Left ventricle myocardium superior (tissue), 1 donor: Measurements from ENCODE around the gene MYCN. TPM values are rescaled to one million over a fixed set of nuclear protein-coding genes. Genes with fewer than 3 reads are reported as not detected.

ENCODE experiments used
- ATAC-seq: fragments of 200-7000 bp; cut with Tn5 transposase; one replicate; pipeline ENCODE4 v1.9.1; 2020; ENCODE audit warnings: mild to moderate bottlenecking, moderate library complexity
- DNase-seq: peaks from one replicate; pipeline ENCODE4 v3.0.0-alpha.2; 2020
- intact Hi-C: fragments of 100-400 bp; cut with micrococcal nuclease; formaldehyde crosslinking; loops from one replicate; pipeline ENCODE4 v1.11.0; 2022
- total RNA-seq: library from RNA; stranded (reverse); fragmentation: NEBNext Ultra II Directional; extraction: Animal tissue kit (Norgen Biotek cat#: 25700); gene quantifications from one replicate; pipeline ENCODE4 v1.2.1, GENCODE V29; 2021
- donor health status: DM: no; HTN: yes; CAD: no; lungs with severe emphysema.

Gene MYCN
- total RNA-seq, 1 donor from 2014 or later, result 0.45 TPM

DNA sequence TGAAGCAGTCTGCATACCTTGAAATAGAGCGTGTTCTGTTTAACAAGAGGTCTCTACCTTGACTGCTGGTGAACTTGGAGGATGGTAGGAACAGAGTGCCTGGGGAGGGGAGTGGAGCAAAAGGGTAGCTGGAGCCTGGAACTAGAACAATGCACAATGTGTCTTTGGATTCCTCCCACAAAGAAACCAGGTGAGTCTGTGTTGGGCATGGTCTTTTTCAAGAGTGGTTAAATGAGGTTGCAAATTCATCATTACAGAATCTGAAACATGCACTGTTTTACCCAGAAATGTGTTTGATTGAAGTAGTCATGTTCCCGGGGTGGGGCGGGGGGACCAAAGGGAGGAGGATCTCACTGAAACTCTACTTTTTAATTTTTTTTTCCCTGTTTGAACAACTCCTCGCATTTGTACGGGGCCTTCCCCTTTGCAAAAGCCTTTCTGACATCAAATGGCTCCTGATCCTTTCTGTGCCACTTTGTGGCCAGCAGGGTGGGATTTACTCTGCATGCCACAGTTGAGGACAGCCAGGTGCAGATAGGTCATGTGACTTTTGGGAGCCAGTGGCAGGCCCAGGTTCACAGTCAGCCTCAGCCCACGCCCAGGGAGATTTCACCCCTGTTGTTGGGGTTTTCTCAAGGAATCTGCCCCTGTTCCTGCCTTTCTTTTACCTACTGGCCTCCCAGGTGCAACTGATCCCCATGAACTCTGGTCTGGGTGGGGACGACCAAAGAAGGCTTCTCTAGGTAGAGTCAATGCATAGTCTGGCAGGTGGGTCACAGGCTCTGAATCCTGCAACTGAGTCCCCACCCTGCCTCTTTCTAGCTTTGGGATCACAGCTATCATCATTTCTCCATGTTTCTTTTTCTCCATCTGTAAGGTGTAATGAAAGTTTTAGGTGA is 28.2 kb downstream of the MYCN start:
- intact Hi-C loops, result no loop called here
- DNase-seq (no peak), ATAC-seq (no peak)

DNA sequence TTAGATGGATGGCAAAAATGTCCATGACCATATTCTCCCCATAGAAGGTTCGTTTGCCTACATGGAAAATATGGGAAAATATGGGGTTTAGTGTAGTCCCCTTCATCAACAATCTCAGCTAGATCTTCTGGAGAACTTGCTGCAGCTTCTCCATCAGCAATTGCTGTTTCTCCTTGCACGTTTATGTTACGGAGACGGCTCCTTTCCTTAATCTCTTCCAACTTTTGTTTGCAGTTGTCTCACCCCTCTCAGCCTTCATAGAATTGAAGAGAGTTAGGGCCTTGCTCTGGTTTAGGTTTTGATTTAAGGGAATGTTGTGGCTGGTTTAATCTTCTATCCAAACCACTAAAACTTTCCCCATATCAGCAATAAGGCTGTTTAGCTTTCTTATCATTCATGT is 28.9 kb downstream of the MYCN start:
- intact Hi-C loops, result no loop called here
- ATAC-seq (no peak), DNase-seq (no peak)

DNA sequence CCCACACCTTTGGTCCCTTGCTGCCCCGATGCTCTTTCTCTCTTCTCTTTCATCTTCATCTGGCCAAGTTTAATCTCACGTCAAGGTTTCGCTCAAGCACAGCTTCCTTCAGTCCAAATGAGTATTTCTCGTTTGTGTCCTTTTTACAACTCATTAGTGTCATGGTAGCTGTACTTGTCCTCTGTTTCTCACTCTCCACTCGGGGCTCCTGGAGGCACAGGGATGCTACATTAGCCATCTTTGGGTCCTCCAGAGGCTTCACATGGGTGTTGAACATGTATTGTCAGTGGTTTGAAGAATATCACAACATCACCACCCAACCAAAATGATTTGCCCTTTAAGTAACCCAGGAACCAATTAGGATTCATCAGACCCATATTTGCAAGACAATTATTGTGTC is 30.4 kb downstream of the MYCN start:
- ATAC-seq (no peak), DNase-seq (no peak)
- intact Hi-C loops, result no loop called here

DNA sequence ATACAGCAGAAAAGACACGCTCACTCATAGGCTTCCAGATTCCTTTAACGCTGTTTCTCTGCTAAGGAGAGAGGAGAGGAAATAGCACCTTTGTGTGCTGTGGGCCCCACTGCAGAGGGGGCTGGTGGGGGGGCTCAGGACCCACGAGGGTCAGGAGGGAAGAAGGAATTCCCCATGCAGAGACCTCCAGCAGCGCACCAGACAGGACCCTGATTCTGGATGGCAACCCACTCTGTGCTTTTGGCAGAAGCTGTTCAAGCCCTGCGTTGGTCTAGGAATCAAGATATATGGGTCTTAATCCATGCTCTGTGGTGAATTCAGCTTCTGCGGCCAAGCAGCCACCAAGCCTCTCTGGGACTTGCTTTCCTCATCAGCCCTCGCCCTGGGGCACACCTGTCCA is 31.0 kb downstream of the MYCN start:
- no peak for DNase-seq
- intact Hi-C loops, result no loop called here
- no peak for ATAC-seq

DNA sequence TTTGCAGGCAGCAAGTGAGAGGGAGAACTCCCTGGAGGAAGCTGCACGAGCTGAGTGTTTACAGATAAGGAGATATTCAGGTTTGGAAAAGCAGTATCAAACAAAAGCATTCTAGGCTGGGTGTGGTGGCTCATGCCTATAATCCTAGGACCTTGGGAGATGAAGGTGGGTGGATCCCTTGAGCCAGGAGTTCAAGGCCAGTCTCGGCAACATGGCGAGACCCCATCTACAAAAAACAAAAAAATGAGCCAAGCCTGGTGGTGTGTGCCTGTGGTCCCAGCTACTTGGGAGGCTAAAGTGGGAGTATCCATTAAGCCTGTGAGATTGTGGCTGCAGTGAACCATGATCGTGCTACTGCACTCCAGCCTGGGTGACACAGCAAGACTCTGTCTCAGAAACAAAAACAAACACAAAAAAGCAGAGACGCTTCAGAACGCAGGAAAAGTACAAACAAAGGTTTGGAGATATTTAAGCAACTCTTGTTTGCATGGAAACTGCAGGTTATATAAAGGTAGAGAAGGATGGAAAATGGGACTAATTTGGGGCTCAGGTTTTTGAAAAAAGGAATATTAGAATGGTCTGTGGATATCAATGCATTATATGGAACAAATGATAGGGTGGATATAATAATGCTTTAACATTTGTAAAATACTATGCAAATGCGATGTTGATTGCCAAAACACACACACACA is 31.6 kb downstream of the MYCN start:
- intact Hi-C loops, result no loop called here
- DNase-seq, result no peak
- ATAC-seq, result no peak

DNA sequence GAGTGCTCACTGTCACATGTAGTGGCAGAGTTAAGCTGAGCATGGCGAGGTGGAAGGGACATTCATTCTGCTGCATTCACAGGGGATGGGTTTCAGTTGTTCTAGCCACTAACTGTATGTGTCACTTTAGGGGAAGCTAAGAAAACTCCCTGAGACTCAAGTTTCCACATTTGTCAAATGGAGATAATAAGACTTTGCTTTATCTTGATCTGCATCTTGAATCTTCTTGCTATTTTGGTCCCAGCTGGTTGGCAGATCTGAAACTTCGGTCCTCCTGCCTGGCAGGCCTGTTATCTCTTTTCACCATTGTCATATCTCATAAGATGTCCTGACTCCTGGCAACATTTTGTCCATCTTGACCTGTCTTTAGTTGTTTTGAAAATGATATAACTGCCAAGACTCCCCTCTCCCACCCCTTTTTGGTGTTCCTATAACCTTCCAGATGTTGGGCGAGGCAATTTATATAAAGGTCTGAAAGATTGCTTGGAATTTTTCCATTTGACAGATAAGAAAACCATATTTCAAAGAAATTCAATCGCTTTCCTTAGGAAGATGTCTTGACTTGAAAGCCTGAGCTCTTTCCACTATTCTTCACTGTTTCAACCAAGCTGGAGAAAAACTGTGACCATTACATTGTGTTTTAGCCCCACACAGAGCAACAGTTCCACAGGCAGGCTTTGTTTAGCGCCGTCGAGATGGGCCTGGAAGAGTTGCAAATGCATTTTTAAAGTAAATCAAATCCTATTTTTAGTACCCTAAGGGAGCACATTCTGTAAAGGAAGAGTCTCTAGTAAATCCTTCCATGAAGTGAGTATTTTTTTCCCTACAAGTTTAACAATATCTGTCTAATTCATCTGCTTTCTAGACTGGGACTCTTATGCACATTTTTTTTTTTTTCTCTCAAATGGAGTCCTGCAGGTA is 33.4 kb downstream of the MYCN start:
- no peak for ATAC-seq
- intact Hi-C loops, result no loop called here

DNA sequence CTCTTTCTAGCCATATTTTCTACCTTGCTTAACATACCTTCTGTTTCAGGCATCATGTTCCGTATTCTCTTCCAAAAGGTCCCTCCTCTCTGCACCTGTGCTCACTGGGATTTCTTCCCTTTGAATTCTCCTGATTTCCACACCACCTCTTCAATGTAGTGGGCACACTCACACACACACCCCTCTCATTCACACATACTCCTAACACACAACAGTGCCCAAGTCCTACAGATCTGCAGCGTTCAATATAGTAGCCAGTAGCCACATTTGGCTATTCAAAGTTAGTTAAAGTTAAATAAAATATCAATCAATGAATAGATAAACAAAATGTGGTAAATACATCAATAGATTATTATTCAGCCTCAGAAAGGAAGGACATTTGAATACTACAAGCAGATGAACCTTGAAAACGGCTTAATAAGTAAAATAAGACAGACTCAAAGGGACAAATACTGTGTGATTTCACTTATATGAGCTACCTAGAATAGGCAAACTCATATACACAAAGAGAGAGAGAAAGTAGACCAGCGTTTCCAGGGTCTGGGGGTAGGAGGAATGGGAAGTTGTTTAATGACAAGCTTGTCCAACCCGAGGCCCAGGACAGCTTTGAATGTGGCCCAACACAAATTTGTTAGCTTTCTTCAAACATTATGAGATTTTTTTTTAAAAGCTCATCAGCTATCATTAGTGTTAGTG is 34.4 kb downstream of the MYCN start:
- ATAC-seq, result no peak
- intact Hi-C loops, result no loop called here
- no peak for DNase-seq

More for the DNA sequence above, 33.4 kb downstream of the MYCN start:
- no peak for DNase-seq

DNA sequence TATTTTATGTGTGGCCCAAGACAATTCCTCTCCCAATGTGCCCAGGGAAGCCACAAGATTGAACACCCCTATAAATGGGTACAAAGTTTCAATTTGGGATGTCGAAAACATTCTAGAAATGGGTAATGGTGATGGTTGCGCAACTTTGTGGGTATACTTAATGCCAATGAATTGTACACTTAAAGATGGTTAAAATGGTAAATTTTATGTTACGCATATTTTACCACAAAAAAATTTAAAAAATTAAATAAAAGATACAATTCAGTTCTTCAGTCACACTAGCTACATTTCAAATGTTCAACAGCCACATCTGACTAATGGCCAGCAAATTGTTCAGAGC is 34.9 kb downstream of the MYCN start:
- ATAC-seq, result no peak
- intact Hi-C loops, result no loop called here
- no peak for DNase-seq

DNA sequence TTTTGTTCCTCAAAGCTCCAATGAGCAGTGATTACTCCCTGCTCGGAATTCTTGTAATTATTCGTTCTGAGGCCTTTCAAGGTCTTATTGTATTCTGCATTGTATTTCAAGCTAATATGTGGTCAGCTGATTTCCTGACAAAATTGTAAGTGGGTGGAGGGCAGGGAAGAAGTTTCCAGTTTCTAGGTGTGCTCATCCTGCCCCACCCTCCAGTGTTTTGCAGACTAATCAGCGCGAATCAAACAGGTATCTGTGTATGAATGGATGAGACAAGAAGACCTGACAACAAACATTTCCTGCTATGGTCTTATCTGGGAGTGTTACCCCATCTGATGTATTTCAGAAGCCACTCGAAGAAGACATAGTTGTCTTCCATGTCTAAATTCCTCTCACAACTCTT is 35.3 kb downstream of the MYCN start:
- no peak for ATAC-seq
- intact Hi-C loops, result no loop called here
- no peak for DNase-seq

DNA sequence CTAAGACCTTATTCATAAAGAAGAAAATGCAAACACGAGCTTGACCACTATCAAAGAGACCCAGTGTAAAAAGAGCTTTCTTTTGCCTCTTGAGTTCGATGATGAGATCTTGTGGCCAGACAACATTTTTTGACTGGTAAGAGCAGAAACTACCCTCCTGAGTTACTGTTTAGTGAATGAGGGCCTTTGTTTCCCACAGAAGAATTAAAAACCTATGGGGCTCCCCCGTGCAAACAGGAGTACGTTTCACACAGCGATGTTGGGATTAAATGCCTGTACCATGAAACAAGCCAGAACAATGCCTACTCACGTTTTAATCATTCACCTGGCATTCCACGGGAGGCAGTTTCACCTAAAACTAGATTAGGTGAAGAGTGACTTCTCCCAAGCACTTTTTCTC is 36.0 kb downstream of the MYCN start:
- no peak for DNase-seq
- intact Hi-C loops, result no loop called here
- no peak for ATAC-seq

DNA sequence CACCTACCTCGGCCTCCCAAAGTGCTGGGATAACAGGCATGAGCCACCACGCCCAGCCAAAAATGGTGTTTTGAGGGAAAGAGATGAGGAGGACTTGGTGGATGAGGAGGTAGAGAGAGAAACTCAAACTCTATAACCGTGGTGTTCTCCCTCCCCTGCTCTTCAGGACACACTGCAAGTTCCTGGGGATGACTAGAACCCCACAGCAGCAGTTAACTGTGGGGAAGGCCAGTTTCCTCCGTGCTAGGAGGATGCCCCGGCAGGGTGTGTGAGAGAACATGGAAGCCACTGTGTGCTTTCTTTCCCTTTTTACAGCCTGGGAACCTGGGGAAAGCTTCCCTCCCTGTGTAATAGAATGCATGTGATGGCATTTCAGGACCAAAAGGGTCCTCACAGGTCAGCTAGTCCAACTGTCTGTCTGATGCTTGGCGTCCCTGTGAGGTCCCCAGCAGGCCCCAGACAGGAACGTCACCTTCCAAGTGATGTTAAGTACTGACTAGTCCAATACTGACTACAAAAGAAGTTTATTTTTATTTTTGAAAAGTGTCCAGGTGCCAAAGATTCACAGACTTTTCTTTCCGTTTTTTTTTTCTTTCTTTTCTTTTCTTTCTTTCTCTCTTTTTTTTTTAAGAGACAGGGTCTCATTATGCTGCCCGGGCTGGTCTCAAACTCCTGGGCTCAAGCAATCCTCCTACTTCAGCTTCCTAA is 38.9 kb downstream of the MYCN start:
- no peak for DNase-seq
- ATAC-seq, result no peak
- intact Hi-C loops, result no loop called here

DNA sequence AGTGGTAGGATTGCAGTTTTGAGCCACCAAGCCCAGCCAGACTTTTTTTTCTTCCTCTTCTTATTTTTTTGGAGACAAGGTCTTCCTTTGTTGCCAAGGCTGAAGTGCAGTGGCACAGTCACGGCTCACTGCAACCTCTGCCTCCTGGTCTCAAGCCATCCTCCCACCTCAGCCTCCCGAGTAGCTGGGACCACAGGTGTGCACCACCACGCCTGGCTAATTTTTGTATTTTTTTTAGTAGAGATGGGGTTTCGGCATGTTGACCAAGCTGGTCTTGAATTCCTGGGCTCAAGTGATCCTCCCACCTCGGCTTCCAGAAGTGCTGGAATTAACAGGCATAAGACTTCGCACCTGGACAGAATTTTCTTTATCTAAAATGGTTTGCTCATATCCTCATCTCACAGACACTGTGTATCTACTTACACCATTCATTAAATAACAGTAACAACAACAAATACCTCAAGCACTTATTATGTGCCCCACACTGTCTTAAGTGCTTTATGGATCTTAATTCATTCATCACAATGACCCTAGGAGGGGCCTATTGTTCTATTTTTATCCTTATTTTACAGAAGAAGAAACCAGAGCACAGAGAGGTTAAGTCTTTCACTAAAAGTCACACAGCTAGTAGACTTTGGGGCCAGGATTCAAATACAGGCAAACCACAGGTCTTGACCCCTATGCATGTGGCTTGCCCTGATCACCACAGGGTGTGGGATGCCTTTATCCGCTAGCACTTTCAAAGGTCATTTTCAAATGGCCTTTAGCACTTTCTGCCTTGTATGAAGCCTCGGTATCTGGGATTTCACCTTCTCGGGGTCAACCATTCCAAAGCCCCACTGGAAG is 39.6 kb downstream of the MYCN start:
- DNase-seq, result no peak
- intact Hi-C loops, result no loop called here
- ATAC-seq, result no peak

DNA sequence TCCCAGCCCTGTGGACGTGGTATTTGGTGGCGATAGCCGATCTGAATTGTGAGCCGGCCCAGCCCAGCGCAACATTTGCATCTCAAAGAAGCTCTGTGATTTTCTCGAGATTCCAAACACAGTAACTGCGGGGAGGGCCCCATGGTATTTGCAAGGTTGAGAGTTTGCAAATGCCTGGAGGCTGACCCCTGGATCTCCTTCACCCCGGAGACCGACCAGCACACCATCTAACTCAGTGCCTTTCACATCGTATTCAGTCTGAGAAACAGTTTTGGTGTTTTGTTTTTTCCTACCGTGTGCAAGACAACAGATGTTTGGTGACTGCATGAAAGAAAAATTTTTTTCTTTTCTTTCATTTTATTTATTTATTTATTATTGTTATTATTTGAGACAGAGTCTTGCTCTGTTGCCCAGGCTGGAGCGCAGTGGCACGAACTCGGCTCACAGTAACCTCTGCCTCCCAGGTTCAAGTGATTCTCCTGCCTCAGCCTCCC is 40.3 kb downstream of the MYCN start:
- no peak for DNase-seq
- no peak for ATAC-seq
- intact Hi-C loops, result no loop called here

DNA sequence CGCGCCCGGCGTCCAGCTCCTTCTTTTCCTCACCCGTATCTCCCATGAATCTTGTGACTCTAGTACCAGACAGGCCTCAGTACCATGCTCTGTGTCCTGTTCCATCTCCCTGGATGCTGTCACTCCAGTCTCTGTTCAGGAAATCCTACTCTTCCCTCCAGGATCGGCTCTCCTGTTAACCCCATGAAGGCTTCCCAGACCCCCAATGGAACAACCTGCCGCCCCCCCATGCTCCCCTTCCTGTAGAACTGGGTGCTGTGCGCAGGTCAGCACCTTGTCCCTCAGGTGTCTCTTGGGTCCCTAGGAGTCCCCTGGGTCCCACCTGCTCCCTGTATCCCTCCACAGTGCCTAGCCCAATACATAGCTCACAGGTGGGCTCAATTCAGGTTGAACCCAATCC is 41.3 kb downstream of the MYCN start:
- intact Hi-C loops, result no loop called here
- ATAC-seq (no peak), DNase-seq (no peak)

DNA sequence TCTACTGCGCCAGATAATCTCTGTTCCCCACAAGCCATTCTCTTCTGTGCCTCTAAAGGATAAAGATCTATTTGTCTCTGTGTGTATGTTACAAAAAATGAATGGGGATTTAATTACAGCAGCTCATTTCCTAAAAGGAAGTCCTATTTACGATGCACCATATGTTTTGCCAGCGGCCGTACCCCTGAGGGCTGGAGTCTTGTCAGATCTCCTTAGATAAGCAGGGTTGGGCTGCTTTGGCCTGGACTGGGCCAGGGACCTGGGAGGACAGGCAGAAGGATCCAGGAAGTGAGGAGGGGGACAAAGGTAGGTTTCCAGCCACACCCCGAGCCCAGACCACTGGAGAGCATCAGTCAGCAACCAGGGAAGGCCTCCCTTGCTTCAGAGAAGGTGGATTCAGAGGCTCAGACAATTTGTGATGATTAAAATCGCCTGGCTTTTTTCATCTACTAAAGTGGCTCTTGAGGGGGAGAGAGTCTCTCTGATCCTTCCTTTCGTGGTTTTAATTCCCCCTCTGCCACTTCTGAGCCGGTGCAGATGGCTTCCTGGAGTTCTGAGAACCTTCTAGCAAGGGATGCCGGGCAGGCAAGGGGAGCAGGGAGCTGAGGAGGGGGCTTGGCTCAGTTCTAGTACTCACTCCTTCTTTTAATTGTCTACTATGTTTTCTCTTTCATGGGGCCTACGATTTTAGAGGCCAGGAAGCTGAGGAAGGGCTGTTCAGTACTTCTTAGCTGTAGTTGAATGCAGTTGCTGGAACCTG is 42.1 kb downstream of the MYCN start:
- intact Hi-C loops, result no loop called here
- ATAC-seq (no peak), DNase-seq (no peak)

DNA sequence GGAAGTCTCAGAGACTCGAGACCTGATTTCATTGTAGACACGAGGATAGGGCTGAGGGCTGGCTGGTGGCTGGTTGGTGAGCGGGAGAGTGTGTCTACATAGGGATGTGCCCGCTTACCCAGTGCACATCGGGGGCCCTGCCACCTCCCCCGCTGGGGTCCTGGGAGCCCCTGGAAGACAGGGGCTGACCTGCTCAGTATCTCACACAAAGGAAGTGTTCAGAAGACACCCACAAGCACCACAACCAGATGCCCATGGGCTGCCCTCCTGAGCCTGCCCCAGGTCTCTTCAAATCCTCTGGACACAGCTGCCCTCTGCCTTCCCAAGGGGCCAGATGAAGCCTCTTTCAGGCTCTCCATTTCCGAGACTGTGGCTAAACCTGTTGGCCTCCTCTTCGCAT is 43.1 kb downstream of the MYCN start:
- intact Hi-C loops, result no loop called here
- ATAC-seq (no peak), DNase-seq (no peak)
